HepG2 (cell line): ENCODE measurements around the gene GNAI2. TPM values are rescaled to one million over a fixed set of nuclear protein-coding genes. Genes with fewer than 3 reads are reported as not detected.

Source experiments
- MAF1 ChIP-seq: sonication (generic); formaldehyde crosslinking; IDR thresholded peaks from 2 replicates; pipeline ENCODE4 v1.5.0; 2020; ENCODE audit warnings: missing genetic modification reagents, borderline replicate concordance
- MXI1 ChIP-seq: IDR thresholded peaks from 3 replicates; pipeline ENCODE4 v1.6.1; 2012; ENCODE audit warnings: low read depth, low read length, inconsistent platforms, borderline replicate concordance
- RARG ChIP-seq: sonication (generic); formaldehyde crosslinking; IDR thresholded peaks from 2 replicates; pipeline ENCODE4 v1.4.0; 2020; ENCODE audit warnings: low read depth, mild to moderate bottlenecking, missing genetic modification reagents
- SAFB2 ChIP-seq: sonication (generic); formaldehyde crosslinking; IDR thresholded peaks from 2 replicates; pipeline ENCODE4 v1.5.1; 2020; ENCODE audit warnings: missing genetic modification reagents, low read depth, mild to moderate bottlenecking, borderline replicate concordance
- TBL1XR1 ChIP-seq: fragments of 150-350 bp; IDR thresholded peaks from 2 replicates; pipeline ENCODE4 v1.6.1; 2014; ENCODE audit warnings: borderline replicate concordance, low read length; ENCODE audit not compliant: partially characterized antibody
- ZFYVE20 ChIP-seq: sonication (generic); formaldehyde crosslinking; IDR thresholded peaks from 2 replicates; pipeline ENCODE4 v1.8.0; 2023; ENCODE audit warnings: low read depth, mild to moderate bottlenecking, moderate library complexity, missing genetic modification reagents, borderline replicate concordance
- ZMYM2 ChIP-seq: sonication (generic); formaldehyde crosslinking; IDR thresholded peaks from 2 replicates; pipeline ENCODE4 v1.8.0; 2022; ENCODE audit warnings: mild to moderate bottlenecking, missing genetic modification reagents
- ZNF678 ChIP-seq: sonication (generic); formaldehyde crosslinking; IDR thresholded peaks from 2 replicates; pipeline ENCODE4 v1.4.0; 2020; ENCODE audit warnings: mild to moderate bottlenecking, missing genetic modification reagents
- polyA plus RNA-seq, 8 experiments: library from polyadenylated mRNA; depleted of rRNA in 3 of 8; stranded (reverse) in 7 of 8; unstranded in 1 of 8; fragments of >200 nt; fragmentation: Illumina TruSeq in 4 of 8; extraction: Trizol in 4 of 8; gene quantifications; 2 replicates each; pipeline versions ENCODE4 v1.2.1 to v1.2.3, GENCODE V29; 2011 to 2016; ENCODE audit warnings: low read depth in 4 of 8, missing spikeins in 1 of 8, mixed read lengths in 1 of 8; ENCODE audit not compliant: insufficient read depth in 1 of 8
- total RNA-seq, 5 experiments: library from RNA; depleted of rRNA; stranded (reverse); fragments of >200 nt; fragmentation: Illumina TruSeq; extraction: Trizol; gene quantifications; 2 replicates each; pipeline ENCODE4 v1.2.3, GENCODE V29; 2016; ENCODE audit warnings: low read depth in 1 of 5
- TF ChIP-seq, protein P1 (sequence below): sonication (generic); formaldehyde crosslinking; IDR thresholded peaks from 2 replicates; pipeline ENCODE4 v1.5.0; 2020; ENCODE audit warnings: mild to moderate bottlenecking, missing genetic modification reagents, moderate library complexity
- TF ChIP-seq, protein P2 (sequence below), 2 experiments: IDR thresholded peaks; 2 replicates each; pipeline ENCODE4 v1.6.1; 2011 to 2012; ENCODE audit warnings: low read length in 2 of 2, borderline replicate concordance in 1 of 2, low read depth in 1 of 2, mild to moderate bottlenecking in 1 of 2, moderate library complexity in 1 of 2
- TF ChIP-seq, protein P3 (sequence below): IDR thresholded peaks from 2 replicates; pipeline ENCODE4 v1.6.1; 2016; ENCODE audit warnings: low read depth
- TF ChIP-seq, protein P4 (sequence below): sonication (generic); formaldehyde crosslinking; IDR thresholded peaks from 2 replicates; pipeline ENCODE4 v1.5.0; 2020; ENCODE audit warnings: missing genetic modification reagents, mild to moderate bottlenecking, borderline replicate concordance
- TF ChIP-seq, protein P5 (sequence below): sonication (generic); formaldehyde crosslinking; IDR thresholded peaks from 2 replicates; pipeline ENCODE4 v1.8.1; 2023; ENCODE audit warnings: mild to moderate bottlenecking, missing genetic modification reagents
- TF ChIP-seq, protein P6 (sequence below): sonication (generic); formaldehyde crosslinking; IDR thresholded peaks from 2 replicates; pipeline ENCODE4 v1.4.0; 2020; ENCODE audit warnings: mild to moderate bottlenecking, missing genetic modification reagents

Gene GNAI2
- total and polyA plus RNA-seq, 2 of the 13 experiments (the other 11 are each of a cell fraction or from before 2014, with no cell fraction given), result 51.1 to 66.2 TPM

DNA sequence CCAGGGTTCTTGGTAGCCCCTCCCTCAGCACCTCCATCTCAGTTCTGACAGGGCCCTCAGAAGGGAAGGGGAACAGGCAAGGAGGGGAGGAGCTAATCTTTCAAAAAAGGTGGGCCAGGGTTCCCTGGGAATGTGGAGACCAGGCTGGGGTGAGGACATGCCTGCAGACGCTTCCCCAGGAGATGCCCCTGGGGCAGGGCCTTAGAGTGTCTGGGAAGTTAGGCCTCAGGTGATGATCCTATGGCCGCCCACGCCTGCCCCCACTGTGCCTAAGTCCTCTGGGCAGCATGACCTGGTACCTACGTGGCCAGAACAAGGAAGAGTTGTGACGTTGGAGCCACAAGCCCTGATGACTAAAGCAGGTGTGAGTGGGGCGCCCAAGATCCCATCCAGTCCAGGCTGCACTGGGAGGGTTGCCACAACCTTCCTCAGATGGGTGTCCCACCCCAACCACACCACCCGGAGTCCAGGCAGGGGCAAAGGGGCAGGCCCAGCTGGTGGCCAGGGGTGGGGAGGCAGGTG, 29.0 kb downstream of the GNAI2 start (continued):
- TF ChIP-seq, protein P1, sequence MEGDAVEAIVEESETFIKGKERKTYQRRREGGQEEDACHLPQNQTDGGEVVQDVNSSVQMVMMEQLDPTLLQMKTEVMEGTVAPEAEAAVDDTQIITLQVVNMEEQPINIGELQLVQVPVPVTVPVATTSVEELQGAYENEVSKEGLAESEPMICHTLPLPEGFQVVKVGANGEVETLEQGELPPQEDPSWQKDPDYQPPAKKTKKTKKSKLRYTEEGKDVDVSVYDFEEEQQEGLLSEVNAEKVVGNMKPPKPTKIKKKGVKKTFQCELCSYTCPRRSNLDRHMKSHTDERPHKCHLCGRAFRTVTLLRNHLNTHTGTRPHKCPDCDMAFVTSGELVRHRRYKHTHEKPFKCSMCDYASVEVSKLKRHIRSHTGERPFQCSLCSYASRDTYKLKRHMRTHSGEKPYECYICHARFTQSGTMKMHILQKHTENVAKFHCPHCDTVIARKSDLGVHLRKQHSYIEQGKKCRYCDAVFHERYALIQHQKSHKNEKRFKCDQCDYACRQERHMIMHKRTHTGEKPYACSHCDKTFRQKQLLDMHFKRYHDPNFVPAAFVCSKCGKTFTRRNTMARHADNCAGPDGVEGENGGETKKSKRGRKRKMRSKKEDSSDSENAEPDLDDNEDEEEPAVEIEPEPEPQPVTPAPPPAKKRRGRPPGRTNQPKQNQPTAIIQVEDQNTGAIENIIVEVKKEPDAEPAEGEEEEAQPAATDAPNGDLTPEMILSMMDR (CRISPR knock-in tag), result no peak
- no peak for TF ChIP-seq ZMYM2 (CRISPR knock-in tag)
- no peak for TF ChIP-seq MAF1
- TF ChIP-seq, protein P2, sequence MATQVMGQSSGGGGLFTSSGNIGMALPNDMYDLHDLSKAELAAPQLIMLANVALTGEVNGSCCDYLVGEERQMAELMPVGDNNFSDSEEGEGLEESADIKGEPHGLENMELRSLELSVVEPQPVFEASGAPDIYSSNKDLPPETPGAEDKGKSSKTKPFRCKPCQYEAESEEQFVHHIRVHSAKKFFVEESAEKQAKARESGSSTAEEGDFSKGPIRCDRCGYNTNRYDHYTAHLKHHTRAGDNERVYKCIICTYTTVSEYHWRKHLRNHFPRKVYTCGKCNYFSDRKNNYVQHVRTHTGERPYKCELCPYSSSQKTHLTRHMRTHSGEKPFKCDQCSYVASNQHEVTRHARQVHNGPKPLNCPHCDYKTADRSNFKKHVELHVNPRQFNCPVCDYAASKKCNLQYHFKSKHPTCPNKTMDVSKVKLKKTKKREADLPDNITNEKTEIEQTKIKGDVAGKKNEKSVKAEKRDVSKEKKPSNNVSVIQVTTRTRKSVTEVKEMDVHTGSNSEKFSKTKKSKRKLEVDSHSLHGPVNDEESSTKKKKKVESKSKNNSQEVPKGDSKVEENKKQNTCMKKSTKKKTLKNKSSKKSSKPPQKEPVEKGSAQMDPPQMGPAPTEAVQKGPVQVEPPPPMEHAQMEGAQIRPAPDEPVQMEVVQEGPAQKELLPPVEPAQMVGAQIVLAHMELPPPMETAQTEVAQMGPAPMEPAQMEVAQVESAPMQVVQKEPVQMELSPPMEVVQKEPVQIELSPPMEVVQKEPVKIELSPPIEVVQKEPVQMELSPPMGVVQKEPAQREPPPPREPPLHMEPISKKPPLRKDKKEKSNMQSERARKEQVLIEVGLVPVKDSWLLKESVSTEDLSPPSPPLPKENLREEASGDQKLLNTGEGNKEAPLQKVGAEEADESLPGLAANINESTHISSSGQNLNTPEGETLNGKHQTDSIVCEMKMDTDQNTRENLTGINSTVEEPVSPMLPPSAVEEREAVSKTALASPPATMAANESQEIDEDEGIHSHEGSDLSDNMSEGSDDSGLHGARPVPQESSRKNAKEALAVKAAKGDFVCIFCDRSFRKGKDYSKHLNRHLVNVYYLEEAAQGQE (IDR thresholded peaks at IDR 0.05; ENCODE audit: borderline replicate concordance in 1 of 2, low read depth in 1 of 2, low read length in 2 of 2), result no peak
- TF ChIP-seq ZFYVE20 (CRISPR knock-in tag), result no peak
- no peak for TF ChIP-seq ZNF678 (CRISPR knock-in tag)
- no peak for TF ChIP-seq RARG (CRISPR knock-in tag)
- TF ChIP-seq, protein P3, sequence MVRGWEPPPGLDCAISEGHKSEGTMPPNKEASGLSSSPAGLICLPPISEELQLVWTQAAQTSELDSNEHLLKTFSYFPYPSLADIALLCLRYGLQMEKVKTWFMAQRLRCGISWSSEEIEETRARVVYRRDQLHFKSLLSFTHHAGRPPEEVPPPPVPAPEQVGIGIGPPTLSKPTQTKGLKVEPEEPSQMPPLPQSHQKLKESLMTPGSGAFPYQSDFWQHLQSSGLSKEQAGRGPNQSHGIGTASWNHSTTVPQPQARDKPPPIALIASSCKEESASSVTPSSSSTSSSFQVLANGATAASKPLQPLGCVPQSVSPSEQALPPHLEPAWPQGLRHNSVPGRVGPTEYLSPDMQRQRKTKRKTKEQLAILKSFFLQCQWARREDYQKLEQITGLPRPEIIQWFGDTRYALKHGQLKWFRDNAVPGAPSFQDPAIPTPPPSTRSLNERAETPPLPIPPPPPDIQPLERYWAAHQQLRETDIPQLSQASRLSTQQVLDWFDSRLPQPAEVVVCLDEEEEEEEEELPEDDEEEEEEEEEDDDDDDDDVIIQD (CRISPR knock-in tag), result no peak
- TF ChIP-seq TBL1XR1, result no peak
- TF ChIP-seq, protein P4, sequence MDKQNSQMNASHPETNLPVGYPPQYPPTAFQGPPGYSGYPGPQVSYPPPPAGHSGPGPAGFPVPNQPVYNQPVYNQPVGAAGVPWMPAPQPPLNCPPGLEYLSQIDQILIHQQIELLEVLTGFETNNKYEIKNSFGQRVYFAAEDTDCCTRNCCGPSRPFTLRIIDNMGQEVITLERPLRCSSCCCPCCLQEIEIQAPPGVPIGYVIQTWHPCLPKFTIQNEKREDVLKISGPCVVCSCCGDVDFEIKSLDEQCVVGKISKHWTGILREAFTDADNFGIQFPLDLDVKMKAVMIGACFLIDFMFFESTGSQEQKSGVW (CRISPR knock-in tag), result no peak
- no peak for TF ChIP-seq MXI1
- TF ChIP-seq, protein P5, sequence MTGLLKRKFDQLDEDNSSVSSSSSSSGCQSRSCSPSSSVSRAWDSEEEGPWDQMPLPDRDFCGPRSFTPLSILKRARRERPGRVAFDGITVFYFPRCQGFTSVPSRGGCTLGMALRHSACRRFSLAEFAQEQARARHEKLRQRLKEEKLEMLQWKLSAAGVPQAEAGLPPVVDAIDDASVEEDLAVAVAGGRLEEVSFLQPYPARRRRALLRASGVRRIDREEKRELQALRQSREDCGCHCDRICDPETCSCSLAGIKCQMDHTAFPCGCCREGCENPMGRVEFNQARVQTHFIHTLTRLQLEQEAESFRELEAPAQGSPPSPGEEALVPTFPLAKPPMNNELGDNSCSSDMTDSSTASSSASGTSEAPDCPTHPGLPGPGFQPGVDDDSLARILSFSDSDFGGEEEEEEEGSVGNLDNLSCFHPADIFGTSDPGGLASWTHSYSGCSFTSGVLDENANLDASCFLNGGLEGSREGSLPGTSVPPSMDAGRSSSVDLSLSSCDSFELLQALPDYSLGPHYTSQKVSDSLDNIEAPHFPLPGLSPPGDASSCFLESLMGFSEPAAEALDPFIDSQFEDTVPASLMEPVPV (CRISPR knock-in tag), result no peak
- TF ChIP-seq, protein P6, sequence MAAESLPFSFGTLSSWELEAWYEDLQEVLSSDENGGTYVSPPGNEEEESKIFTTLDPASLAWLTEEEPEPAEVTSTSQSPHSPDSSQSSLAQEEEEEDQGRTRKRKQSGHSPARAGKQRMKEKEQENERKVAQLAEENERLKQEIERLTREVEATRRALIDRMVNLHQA (CRISPR knock-in tag), result no peak
- TF ChIP-seq SAFB2 (CRISPR knock-in tag), result no peak
